ENCODE results near the gene CHKB. TPM values are rescaled to one million over a fixed set of nuclear protein-coding genes. Genes with fewer than 3 reads are reported as not detected.

CHKB gene
- total and polyA plus RNA-seq, 2 of the 8 experiments (the other 6 are each of a cell fraction or from before 2014, with no cell fraction given) = 27.9 to 42.2 TPM

DNA sequence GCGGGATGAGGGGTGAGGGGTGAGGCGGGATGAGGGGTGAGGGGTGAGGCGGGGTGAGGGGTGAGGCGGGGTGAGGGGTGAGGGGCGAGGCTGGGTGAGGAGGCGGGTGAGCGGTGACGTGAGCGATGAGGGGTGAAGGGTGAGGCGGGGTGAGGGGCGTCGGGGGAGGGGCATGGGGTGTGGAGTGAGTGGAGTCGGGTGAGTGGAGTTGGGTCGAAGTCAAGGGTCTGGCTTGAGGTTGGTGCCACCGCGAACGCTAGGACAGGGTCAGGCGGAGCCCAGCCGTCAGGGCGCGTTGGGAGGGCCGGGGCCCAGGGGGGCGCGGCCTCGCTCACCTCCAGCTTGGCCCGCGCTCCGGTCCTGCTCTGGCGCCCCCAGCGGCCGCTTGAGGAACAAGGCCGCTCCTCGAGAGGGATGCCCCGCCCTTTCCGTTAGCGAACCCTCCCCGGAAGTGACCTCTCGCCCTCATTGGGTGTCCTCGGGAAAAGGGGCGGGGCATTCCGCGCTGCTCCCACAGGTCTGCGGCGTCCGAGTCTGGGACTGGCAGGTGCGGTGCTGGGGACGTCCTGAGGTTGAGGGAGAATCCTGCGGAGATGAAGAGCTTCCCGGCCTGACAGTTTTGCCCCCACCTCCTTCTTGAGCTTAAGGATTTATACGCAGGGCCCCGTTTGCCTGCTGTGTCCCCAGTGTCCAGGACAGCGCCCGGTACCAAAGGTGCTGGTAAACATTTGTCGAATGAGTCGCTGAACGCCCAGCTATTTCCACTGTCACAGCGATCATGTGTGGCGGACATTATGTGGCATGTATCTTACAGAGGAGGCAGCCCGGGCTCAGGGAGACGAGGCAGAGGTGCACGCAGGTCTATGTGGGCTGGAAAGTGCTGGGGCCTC, 19.9 kb downstream of the CHKB start, which contains the start of gene SYCE3 (continued):
- TF ChIP-seq CTCF (IDR thresholded peaks at IDR 0.05; ENCODE audit: control extremely low read depth in 1 of 3, insufficient read depth in 1 of 3, low read depth in 1 of 3, low read length in 3 of 3) (peak; percentile 81 to 88 (median 84)), KDM1A (IDR thresholded peaks at IDR 0.05; ENCODE audit: borderline replicate concordance, low read length) (no peak), SIN3A (conservative IDR thresholded peaks at IDR 0.05 in 1 of 2, IDR thresholded peaks at IDR 0.05 in 1 of 2; ENCODE audit: low read depth in 1 of 2, low read length in 2 of 2) (0 out of 4 replicates have a peak, but pooled peaks of 1 of the 2 experiments have one; percentile 39), HDAC6 (IDR thresholded peaks at IDR 0.05; ENCODE audit: low read depth, low read length) (no peak), KDM4A (IDR thresholded peaks at IDR 0.05; ENCODE audit: low read depth, low read length, severe bottlenecking) (peak; percentile 44), TEAD4 (IDR thresholded peaks at IDR 0.05; ENCODE audit: low read depth, low read length) (peak; percentile 42; the same call in 1 of the 2 replicates), TBP (IDR thresholded peaks at IDR 0.05; ENCODE audit: low read depth, low read length) (0 out of 2 replicates have a peak, but pooled peaks have one; percentile 43)
